Measurements from ENCODE around the gene SGTA.

The SGTA gene

GRCh38 chr19:2706251-2706650, 76.8 kb downstream of the SGTA start:
- no peaks in the 10 kb centered on the region for H3K9me3 ChIP-seq (ENCODE audit: control insufficient read depth, low read length)
- no peaks in the 10 kb centered on the region for H3K27me3 ChIP-seq (ENCODE audit: control insufficient read depth, insufficient read depth, low read length)
- H3K79me2 ChIP-seq, result no peaks in the 10 kb centered on the region
- no peak overlapping the region for H3K4me2 ChIP-seq (ENCODE audit: low read length)
- H3K4me1 ChIP-seq, result peaks cover 8% of the 10 kb centered on the region
- H3K36me3 ChIP-seq (ENCODE audit: control insufficient read depth, insufficient read depth, low read length), result no peaks in the 10 kb centered on the region
- no peak overlapping the region for H2AFZ ChIP-seq
- no peak overlapping the region for H3K4me3 ChIP-seq (ENCODE audit: low read depth, low read length)
- no peak for TF ChIP-seq CTCF (IDR thresholded peaks at IDR 0.05)
- no peak overlapping the region for H3K9ac ChIP-seq
- no peak overlapping the region for H3K27ac ChIP-seq
